HCT116 (cell line): Measurements from ENCODE around the gene DCHS1.

Experiments
- CEBPB ChIP-seq: IDR thresholded peaks from 2 replicates; pipeline ENCODE4 v1.6.1; 2012; ENCODE audit warnings: low read depth
- CTCF ChIP-seq, 3 experiments: fragments of 200-600 bp in 1 of 3; sonication (generic) in 1 of 3; IDR thresholded peaks in 2 of 3; conservative IDR thresholded peaks in 1 of 3; 2 replicates each; pipeline ENCODE4 v1.5.1; 2012 to 2017; ENCODE audit warnings: low read depth in 2 of 3, low read length in 2 of 3, antibody characterized with exemption in 1 of 3, borderline replicate concordance in 1 of 3, control low read depth in 1 of 3, mild to moderate bottlenecking in 1 of 3, mixed read lengths in 1 of 3, mixed run types in 1 of 3, moderate library complexity in 1 of 3; ENCODE audit not compliant: insufficient read depth in 1 of 3
- EGR1 ChIP-seq: IDR thresholded peaks from 2 replicates; pipeline ENCODE4 v1.6.1; 2012; ENCODE audit warnings: low read depth
- EZH2 ChIP-seq: fragments of 200-600 bp; sonication (generic); IDR thresholded peaks from 2 replicates; pipeline ENCODE4 v1.6.1; 2017; ENCODE audit warnings: antibody characterized with exemption, mixed run types
- EZH2phosphoT487 ChIP-seq: fragments of 200-600 bp; IDR thresholded peaks from 2 replicates; pipeline ENCODE4 v1.6.1; 2018; ENCODE audit warnings: antibody characterized with exemption, borderline replicate concordance
- JUND ChIP-seq: IDR thresholded peaks from 2 replicates; pipeline ENCODE4 v1.6.1; 2012
- MAX ChIP-seq: IDR thresholded peaks from 2 replicates; pipeline ENCODE4 v1.6.1; 2012
- POLR2A ChIP-seq: IDR thresholded peaks from 2 replicates; pipeline ENCODE4 v1.7.0; 2011; ENCODE audit warnings: borderline replicate concordance; ENCODE audit not compliant: insufficient read depth, insufficient read length; ENCODE audit errors: extremely low read depth
- POLR2AphosphoS5 ChIP-seq: IDR thresholded peaks from 2 replicates; pipeline ENCODE4 v1.6.1; 2011; ENCODE audit warnings: mild to moderate bottlenecking, low read depth, low read length, moderate library complexity
- RAD21 ChIP-seq: IDR thresholded peaks from 2 replicates; pipeline ENCODE4 v1.6.1; 2012; ENCODE audit warnings: low read depth, mild to moderate bottlenecking
- SP1 ChIP-seq: IDR thresholded peaks from 2 replicates; pipeline ENCODE4 v1.6.1; 2012; ENCODE audit warnings: low read depth
- ZBTB33 ChIP-seq: IDR thresholded peaks from 2 replicates; pipeline ENCODE4 v1.6.1; 2011; ENCODE audit warnings: mild to moderate bottlenecking, low read length, moderate library complexity; ENCODE audit not compliant: insufficient replicate concordance; ENCODE audit errors: extremely low read depth
- ZNF274 ChIP-seq: fragments of 200-500 bp; sonication (Bioruptor generic); IDR thresholded peaks from 2 replicates; pipeline ENCODE4 v1.6.1; 2014; ENCODE audit warnings: mild to moderate bottlenecking, low read depth, low read length, inconsistent platforms

- TF ChIP-seq CTCF (IDR thresholded peaks at IDR 0.05 in 2 of 3, conservative IDR thresholded peaks at IDR 0.05 in 1 of 3; ENCODE audit: borderline replicate concordance in 1 of 3, insufficient read depth in 1 of 3, low read depth in 2 of 3, low read length in 2 of 3) (no peak), ZBTB33 (no peak), SP1 (no peak), EGR1 (no peak), MAX (no peak), ZNF274 (no peak), POLR2AphosphoS5 (no peak), RAD21 (no peak), JUND (no peak), EZH2 (no peak), EZH2phosphoT487 (no peak), POLR2A (no peak), CEBPB (no peak)
Observed at GRCh38 chr11:6671991-6672390, 16.4 kb upstream of the DCHS1 start.
